ENCODE results near the gene TMC6. TPM values are rescaled to one million over a fixed set of nuclear protein-coding genes. Genes with fewer than 3 reads are reported as not detected.

Gene TMC6
- total RNA-seq, 4 donors from 2014 or later: 18.5 to 78.2 (median 23.6) TPM

- no peak for TF ChIP-seq CTCF (IDR thresholded peaks at IDR 0.05; ENCODE audit: low read depth)
These were observed 13.5 kb downstream of the TMC6 start for GRCh38 chr17:78114831-78115723.

GRCh38 chr17:78113804-78114785 lies 14.5 kb downstream of the TMC6 start:
- TF ChIP-seq CTCF (IDR thresholded peaks at IDR 0.05; ENCODE audit: low read depth): no peak

GRCh38 chr17:78112518-78113471 lies 15.8 kb downstream of the TMC6 start:
- TF ChIP-seq CTCF (IDR thresholded peaks at IDR 0.05; ENCODE audit: low read depth): no peak

- TF ChIP-seq CTCF (IDR thresholded peaks at IDR 0.05; ENCODE audit: low read depth): no peak
These were observed 16.6 kb downstream of the TMC6 start for GRCh38 chr17:78111727-78112517.

- no peak for TF ChIP-seq CTCF (IDR thresholded peaks at IDR 0.05; ENCODE audit: low read depth)
These were observed 17.4 kb downstream of the TMC6 start for GRCh38 chr17:78111016-78111726.

All from subcutaneous adipose tissue (tissue), 4 donors.